Spleen (tissue), 11 donors: Measurements from ENCODE around the gene SLC1A5. TPM values are rescaled to one million over a fixed set of nuclear protein-coding genes. Genes with fewer than 3 reads are reported as not detected.
A peak's percentile ranks its signal among the peaks of the same experiment; 100 is the strongest.

ENCODE experiments used
- DNase-seq: peaks from one replicate; pipeline ENCODE4 v3.0.0-alpha.2; 2020
- H3K27ac ChIP-seq, 8 donors: fragments of 200-600 bp; sonication (generic) in 7 of 8; 1 replicate in 4 of 8; 2 replicates in 4 of 8; pipeline versions ENCODE4 v1.5.0 to v1.8.0; 2016 to 2021; ENCODE audit warnings: inconsistent platforms in 4 of 8, mild to moderate bottlenecking in 4 of 8, moderate library complexity in 1 of 8
- H3K27me3 ChIP-seq, 7 donors: fragments of 200-600 bp; sonication (generic) in 6 of 7; replicated peaks in 1 of 7; 1 replicate in 4 of 7; 2 replicates in 3 of 7; pipeline versions ENCODE4 v1.5.0 to v1.8.0; 2016 to 2021; ENCODE audit warnings: inconsistent platforms in 3 of 7, mild to moderate bottlenecking in 1 of 7
- H3K36me3 ChIP-seq, 6 donors: fragments of 200-600 bp; sonication (generic) in 5 of 6; 1 replicate in 4 of 6; 2 replicates in 2 of 6; pipeline versions ENCODE4 v1.5.0 to v1.8.0; 2016 to 2021; ENCODE audit warnings: inconsistent platforms in 2 of 6
- H3K4me1 ChIP-seq, 6 donors: fragments of 200-600 bp; sonication (generic) in 5 of 6; 1 replicate in 3 of 6; 2 replicates in 3 of 6; pipeline versions ENCODE4 v1.5.0 to v1.8.0; 2016 to 2021; ENCODE audit warnings: inconsistent platforms in 3 of 6
- H3K4me3 ChIP-seq, 8 donors: fragments of 200-600 bp; sonication (generic) in 7 of 8; 1 replicate in 4 of 8; 2 replicates in 4 of 8; pipeline versions ENCODE4 v1.5.0 to v1.8.0; 2016 to 2021; ENCODE audit warnings: inconsistent platforms in 4 of 8, mild to moderate bottlenecking in 4 of 8, moderate library complexity in 2 of 8
- H3K9me3 ChIP-seq, 8 donors: fragments of 200-600 bp; sonication (generic) in 7 of 8; 1 replicate in 4 of 8; 2 replicates in 4 of 8; pipeline versions ENCODE4 v1.5.0 to v1.8.0; 2016 to 2021; ENCODE audit warnings: inconsistent platforms in 4 of 8
- CTCF ChIP-seq, 11 experiments: fragments of 200-600 bp in 7 of 11; fragments of 450-650 bp in 4 of 11; sonication (generic) in 4 of 11; IDR thresholded peaks in 8 of 11; conservative IDR thresholded peaks in 3 of 11; 1 replicate in 7 of 11; 2 replicates in 4 of 11; pipeline versions ENCODE4 v1.4.0 to v1.8.0; 2016 to 2021; ENCODE audit warnings: antibody characterized with exemption in 11 of 11, inconsistent platforms in 4 of 11, mild to moderate bottlenecking in 1 of 11
- POLR2A ChIP-seq, 3 donors: fragments of 450-650 bp; IDR thresholded peaks; one replicate each; pipeline ENCODE4 v1.5.1; 2017; ENCODE audit warnings: antibody characterized with exemption in 3 of 3, mild to moderate bottlenecking in 1 of 3
- POLR2AphosphoS5 ChIP-seq, 3 donors: sonication (generic); formaldehyde crosslinking; IDR thresholded peaks; one replicate each; pipeline ENCODE4 v1.5.1; 2017; ENCODE audit warnings: antibody characterized with exemption in 3 of 3
- WGBS, 5 donors: extraction: QIAGEN DNeasy Blood & Tissue Kit in 3 of 5; methylation state at CpG; one replicate each; pipeline versions ENCODE4 v1.1.5 to v1.1.7; 2013 to 2018; 5-methylcytosine and 5-hydroxymethylcytosine counted together
- intact Hi-C: fragments of 100-400 bp; cut with DNase I; formaldehyde crosslinking; loops from one replicate; pipeline ENCODE4 v1.15.0; 2023; ENCODE audit warnings: low total_unique reads
- polyA plus RNA-seq, 3 donors: library from polyadenylated mRNA; stranded (reverse); fragments of 200-250 nt; gene quantifications; one replicate each; pipeline ENCODE4 v1.2.1, GENCODE V29; 2013
- total RNA-seq, 7 donors: library from RNA; depleted of rRNA in 3 of 7; stranded (reverse); fragments of >200 nt in 3 of 7; fragmentation: NEBNext Ultra II Directional in 4 of 7; extraction: Animal tissue kit (Norgen Biotek cat#: 25700) in 4 of 7; gene quantifications; one replicate each; pipeline versions ENCODE4 v1.1.0 to v1.2.1, GENCODE V29; 2016 to 2021
- donor health status: healthy with polysubstance abuse.
- donor health status: DM: no; HTN: no; CAD: no; lungs with moderate emphysema.
- donor health status: DM: no; HTN: no; CAD: no.
- donor health status: Bipolar disorder and iron deficiency.
- donor health status: healthy.
- donor health status: DM: no; HTN: no; CAD: no.
- donor health status: DM: yes; HTN: yes; CAD: no.

SLC1A5 gene
- total and polyA plus RNA-seq, 10 donors = 13.2 to 62.8 (median 48.0) TPM

GRCh38 chr19:46815833-46816627 lies 27.6 kb upstream of the SLC1A5 start:
- TF ChIP-seq POLR2AphosphoS5 (IDR thresholded peaks at IDR 0.05) (no peak), POLR2A (IDR thresholded peaks at IDR 0.05) (no peak), CTCF (IDR thresholded peaks at IDR 0.05 in 8 of 11, conservative IDR thresholded peaks at IDR 0.05 in 3 of 11) (no peak)
- no peak overlapping the region for H3K27ac ChIP-seq
- no peaks in the 10 kb centered on the region for H3K9me3 ChIP-seq
- WGBS, 5 donors = 79 to 90% (median 83%) methylated on average over 15 to 18 of the region's 18 CpGs
- no peaks in the 10 kb centered on the region for H3K27me3 ChIP-seq
- no peak for DNase-seq
- peaks cover 7 to 36% (median 12%) of the 10 kb centered on the region in 6 donors for H3K4me1 ChIP-seq
- H3K36me3 ChIP-seq = no peaks in the 10 kb centered on the region
- H3K4me3 ChIP-seq = no peak overlapping the region
- intact Hi-C loops = no loop called here

DNA sequence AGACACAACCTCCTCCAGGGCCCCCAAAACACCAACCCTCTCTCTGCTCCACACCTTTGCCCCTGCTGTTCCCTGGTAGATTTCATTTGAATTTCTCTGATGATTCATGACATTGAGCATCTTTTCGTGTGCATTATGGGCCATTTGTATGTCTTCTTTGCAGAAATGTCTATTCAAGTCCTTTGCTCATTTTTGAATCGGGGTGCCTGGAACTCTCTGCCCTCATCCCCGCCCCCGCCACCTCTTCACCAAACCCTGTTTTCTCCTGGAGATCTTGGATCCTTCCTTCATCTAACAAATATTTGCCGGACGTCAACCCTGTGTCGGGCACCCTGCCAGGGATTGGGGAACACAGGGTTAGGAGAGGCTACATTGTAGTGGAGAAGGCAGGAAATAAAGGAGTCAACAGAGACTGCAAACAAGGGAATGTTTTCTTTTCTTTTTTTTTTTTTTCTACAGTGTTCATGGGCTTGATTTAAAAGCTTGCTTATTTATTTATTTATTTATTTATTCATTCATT lies 25.5 kb upstream of the SLC1A5 start:
- Histone ChIP-seq H3K27ac (peak overlapping the region in 6 of 8 donors; percentile 55 to 76 (median 66)), H3K4me1 (peaks cover 0 to 23% (median 0%) of the 10 kb centered on the region in 6 donors), H3K36me3 (no peaks in the 10 kb centered on the region), H3K27me3 (no peaks in the 10 kb centered on the region), H3K4me3 (no peak overlapping the region), H3K9me3 (no peaks in the 10 kb centered on the region)
- intact Hi-C loops = no loop called here
- peak; percentile 74 for DNase-seq
- no peak for TF ChIP-seq CTCF (IDR thresholded peaks at IDR 0.05 in 8 of 11, conservative IDR thresholded peaks at IDR 0.05 in 3 of 11)
- no peak for TF ChIP-seq POLR2A (IDR thresholded peaks at IDR 0.05)
- peak in 1 of 3 donors; percentile 60 for TF ChIP-seq POLR2AphosphoS5 (IDR thresholded peaks at IDR 0.05)
- WGBS, 5 donors = 59 to 78% (median 74%) methylated on average over 7 of the region's 7 CpGs

- Histone ChIP-seq H3K27ac (peak overlapping the region in 6 of 8 donors; percentile 19 to 76 (median 66)), H3K9me3 (no peaks in the 10 kb centered on the region), H3K4me1 (peaks cover 0 to 23% (median 0%) of the 10 kb centered on the region in 6 donors), H3K36me3 (no peaks in the 10 kb centered on the region), H3K4me3 (no peak overlapping the region), H3K27me3 (no peaks in the 10 kb centered on the region)
- intact Hi-C loops = no loop called here
- no peak for TF ChIP-seq POLR2A (IDR thresholded peaks at IDR 0.05)
- TF ChIP-seq CTCF (IDR thresholded peaks at IDR 0.05 in 8 of 11, conservative IDR thresholded peaks at IDR 0.05 in 3 of 11) = no peak
- peak; percentile 23 to 80 (median 58) for TF ChIP-seq POLR2AphosphoS5 (IDR thresholded peaks at IDR 0.05)
- no peak for DNase-seq
- WGBS, 5 donors = 64 to 80% (median 79%) methylated on average over 23 to 24 of the region's 24 CpGs
These were observed 24.8 kb upstream of the SLC1A5 start for GRCh38 chr19:46812977-46813838.
